C4-2B (cell line): ENCODE measurements around the gene LILRB3.
"Not testable (repeated sequence)": the region's sequence is repeated elsewhere in the genome, so short reads cannot be mapped to it uniquely, and the experiment has no call there.

Source experiments
- ZFX ChIP-seq: fragments of 450-650 bp; IDR thresholded peaks from 2 replicates; pipeline ENCODE4 v1.6.1; 2017
- TF ChIP-seq, protein P1 (sequence below): fragments of 450-650 bp; conservative IDR thresholded peaks from 2 replicates; pipeline ENCODE4 v1.5.1; 2017; ENCODE audit warnings: mild to moderate bottlenecking

DNA sequence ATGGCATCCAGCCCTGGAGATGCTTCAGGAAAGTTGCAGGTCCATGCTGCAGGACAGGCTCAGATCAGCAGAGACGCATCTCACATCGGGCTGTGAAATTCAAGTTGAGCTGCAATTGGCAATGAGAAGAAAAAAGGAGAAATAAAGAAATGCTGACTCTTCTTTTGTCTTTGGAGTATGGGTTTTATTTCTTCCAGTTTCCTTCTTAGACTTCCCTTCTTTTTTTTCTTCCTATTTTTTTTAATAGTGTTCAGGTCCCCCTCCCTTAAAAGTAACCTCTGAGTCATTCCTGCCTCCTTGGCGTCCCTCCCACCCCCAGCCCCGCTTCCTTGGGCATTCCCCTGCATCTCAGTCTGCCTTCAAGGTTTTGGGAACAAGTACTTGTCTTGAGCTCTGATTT lies 48.8 kb upstream of the LILRB3 start:
- TF ChIP-seq, protein P1, sequence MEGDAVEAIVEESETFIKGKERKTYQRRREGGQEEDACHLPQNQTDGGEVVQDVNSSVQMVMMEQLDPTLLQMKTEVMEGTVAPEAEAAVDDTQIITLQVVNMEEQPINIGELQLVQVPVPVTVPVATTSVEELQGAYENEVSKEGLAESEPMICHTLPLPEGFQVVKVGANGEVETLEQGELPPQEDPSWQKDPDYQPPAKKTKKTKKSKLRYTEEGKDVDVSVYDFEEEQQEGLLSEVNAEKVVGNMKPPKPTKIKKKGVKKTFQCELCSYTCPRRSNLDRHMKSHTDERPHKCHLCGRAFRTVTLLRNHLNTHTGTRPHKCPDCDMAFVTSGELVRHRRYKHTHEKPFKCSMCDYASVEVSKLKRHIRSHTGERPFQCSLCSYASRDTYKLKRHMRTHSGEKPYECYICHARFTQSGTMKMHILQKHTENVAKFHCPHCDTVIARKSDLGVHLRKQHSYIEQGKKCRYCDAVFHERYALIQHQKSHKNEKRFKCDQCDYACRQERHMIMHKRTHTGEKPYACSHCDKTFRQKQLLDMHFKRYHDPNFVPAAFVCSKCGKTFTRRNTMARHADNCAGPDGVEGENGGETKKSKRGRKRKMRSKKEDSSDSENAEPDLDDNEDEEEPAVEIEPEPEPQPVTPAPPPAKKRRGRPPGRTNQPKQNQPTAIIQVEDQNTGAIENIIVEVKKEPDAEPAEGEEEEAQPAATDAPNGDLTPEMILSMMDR, result not testable (repeated sequence)
- TF ChIP-seq ZFX, result not testable (repeated sequence)
